ENCODE data around the gene RPUSD4.
"Not testable (repeated sequence)": the region's sequence is repeated elsewhere in the genome, so short reads cannot be mapped to it uniquely, and the experiment has no call there.

The RPUSD4 gene

GRCh38 chr11:126211236-126212088, at the start of gene RPUSD4, which contains the start of gene FAM118B:
RPUSD4 (minus strand) TSS chr11:126211650; CDS start chr11:126211638, 12 bp downstream.
FAM118B (plus strand) TSS chr11:126211782; CDS start chr11:126235002, 23,220 bp downstream.
- peaks cover 8 to 14% of the 10 kb centered on the region in 2 donors for H3K36me3 ChIP-seq (ENCODE audit: control insufficient read depth in 2 of 2, insufficient read depth in 2 of 2, low read length in 2 of 2)
- H3K4me1 ChIP-seq (ENCODE audit: control insufficient read depth, insufficient read depth, low read length): peaks cover 17% of the 10 kb centered on the region
- H3K4me3 ChIP-seq (ENCODE audit: low read length in 2 of 2): peak within 1 kb of the TSS; percentile 92 to 99
- H3K9ac ChIP-seq (ENCODE audit: low read length in 2 of 2): peak within 1 kb of the TSS; percentile 84 to 86
- no peaks in the 10 kb centered on the region for H3K9me3 ChIP-seq (ENCODE audit: control insufficient read depth in 2 of 2, low read length in 2 of 2)
- no peaks in the 10 kb centered on the region for H3K27me3 ChIP-seq (ENCODE audit: control insufficient read depth in 1 of 2, insufficient read depth in 2 of 2, low read length in 2 of 2)
- peak within 1 kb of the TSS; percentile 49 for H3K27ac ChIP-seq (ENCODE audit: low read length)

GRCh38 chr11:126257764-126258163, 46.3 kb upstream of the RPUSD4 start:
- H3K36me3 ChIP-seq (ENCODE audit: control insufficient read depth in 2 of 2, insufficient read depth in 2 of 2, low read length in 2 of 2): peaks cover 26% of the 10 kb centered on the region in 2 donors
- no peak overlapping the region for H3K9ac ChIP-seq (ENCODE audit: low read length in 2 of 2)
- no peaks in the 10 kb centered on the region for H3K27me3 ChIP-seq (ENCODE audit: control insufficient read depth in 1 of 2, insufficient read depth in 2 of 2, low read length in 2 of 2)
- no peak overlapping the region for H3K27ac ChIP-seq (ENCODE audit: low read length)
- H3K4me1 ChIP-seq (ENCODE audit: control insufficient read depth, insufficient read depth, low read length): no peaks in the 10 kb centered on the region
- no peaks in the 10 kb centered on the region for H3K9me3 ChIP-seq (ENCODE audit: control insufficient read depth in 2 of 2, low read length in 2 of 2)
- no peak overlapping the region for H3K4me3 ChIP-seq (ENCODE audit: low read length in 2 of 2)

- Histone ChIP-seq H3K9me3 (ENCODE audit: control insufficient read depth in 2 of 2, low read length in 2 of 2) (no peaks in the 10 kb centered on the region), H3K9ac (ENCODE audit: low read length in 2 of 2) (no peak overlapping the region), H3K4me1 (ENCODE audit: control insufficient read depth, insufficient read depth, low read length) (no peaks in the 10 kb centered on the region), H3K36me3 (ENCODE audit: control insufficient read depth in 2 of 2, insufficient read depth in 2 of 2, low read length in 2 of 2) (peaks cover 20 to 22% of the 10 kb centered on the region in 2 donors), H3K27ac (ENCODE audit: low read length) (no peak overlapping the region), H3K27me3 (ENCODE audit: control insufficient read depth in 1 of 2, insufficient read depth in 2 of 2, low read length in 2 of 2) (no peaks in the 10 kb centered on the region), H3K4me3 (ENCODE audit: low read length in 2 of 2) (no peak overlapping the region)
These were observed 45.7 kb upstream of the RPUSD4 start for GRCh38 chr11:126257144-126257543.

GRCh38 chr11:126256216-126256615, 44.8 kb upstream of the RPUSD4 start:
- Histone ChIP-seq H3K36me3 (ENCODE audit: control insufficient read depth in 2 of 2, insufficient read depth in 2 of 2, low read length in 2 of 2) (peaks cover 17 to 22% of the 10 kb centered on the region in 2 donors), H3K9ac (ENCODE audit: low read length in 2 of 2) (no peak overlapping the region), H3K27ac (ENCODE audit: low read length) (no peak overlapping the region), H3K4me3 (ENCODE audit: low read length in 2 of 2) (no peak overlapping the region), H3K27me3 (ENCODE audit: control insufficient read depth in 1 of 2, insufficient read depth in 2 of 2, low read length in 2 of 2) (no peaks in the 10 kb centered on the region), H3K4me1 (ENCODE audit: control insufficient read depth, insufficient read depth, low read length) (no peaks in the 10 kb centered on the region), H3K9me3 (ENCODE audit: control insufficient read depth in 2 of 2, low read length in 2 of 2) (no peaks in the 10 kb centered on the region)

- not testable (repeated sequence) for H3K4me1 ChIP-seq (ENCODE audit: control insufficient read depth, insufficient read depth, low read length); H3K27me3 ChIP-seq (ENCODE audit: control insufficient read depth in 1 of 2, insufficient read depth in 2 of 2, low read length in 2 of 2); H3K9me3 ChIP-seq (ENCODE audit: control insufficient read depth in 2 of 2, low read length in 2 of 2); H3K27ac ChIP-seq (ENCODE audit: low read length); H3K4me3 ChIP-seq (ENCODE audit: low read length in 2 of 2); H3K9ac ChIP-seq (ENCODE audit: low read length in 2 of 2)
- peaks cover 18 to 27% of the 10 kb centered on the region in 2 donors for H3K36me3 ChIP-seq (ENCODE audit: control insufficient read depth in 2 of 2, insufficient read depth in 2 of 2, low read length in 2 of 2)
These were observed 44.1 kb upstream of the RPUSD4 start for GRCh38 chr11:126255507-126255906.

- no peaks in the 10 kb centered on the region for H3K4me1 ChIP-seq (ENCODE audit: control insufficient read depth, insufficient read depth, low read length)
- H3K9ac ChIP-seq (ENCODE audit: low read length in 2 of 2): no peak overlapping the region
- no peak overlapping the region for H3K4me3 ChIP-seq (ENCODE audit: low read length in 2 of 2)
- peaks cover 19 to 27% of the 10 kb centered on the region in 2 donors for H3K36me3 ChIP-seq (ENCODE audit: control insufficient read depth in 2 of 2, insufficient read depth in 2 of 2, low read length in 2 of 2)
- no peak overlapping the region for H3K27ac ChIP-seq (ENCODE audit: low read length)
- H3K27me3 ChIP-seq (ENCODE audit: control insufficient read depth in 1 of 2, insufficient read depth in 2 of 2, low read length in 2 of 2): no peaks in the 10 kb centered on the region
- H3K9me3 ChIP-seq (ENCODE audit: control insufficient read depth in 2 of 2, low read length in 2 of 2): no peaks in the 10 kb centered on the region
These were observed 43.4 kb upstream of the RPUSD4 start for GRCh38 chr11:126254819-126255218.

- Histone ChIP-seq H3K9me3 (ENCODE audit: control insufficient read depth in 2 of 2, low read length in 2 of 2) (no peaks in the 10 kb centered on the region), H3K4me1 (ENCODE audit: control insufficient read depth, insufficient read depth, low read length) (no peaks in the 10 kb centered on the region), H3K36me3 (ENCODE audit: control insufficient read depth in 2 of 2, insufficient read depth in 2 of 2, low read length in 2 of 2) (peaks cover 21 to 27% of the 10 kb centered on the region in 2 donors), H3K27me3 (ENCODE audit: control insufficient read depth in 1 of 2, insufficient read depth in 2 of 2, low read length in 2 of 2) (no peaks in the 10 kb centered on the region), H3K27ac (ENCODE audit: low read length) (no peak overlapping the region), H3K9ac (ENCODE audit: low read length in 2 of 2) (no peak overlapping the region), H3K4me3 (ENCODE audit: low read length in 2 of 2) (no peak overlapping the region)
These were observed 41.8 kb upstream of the RPUSD4 start for GRCh38 chr11:126253265-126253664.

GRCh38 chr11:126246636-126247035, 35.2 kb upstream of the RPUSD4 start:
- no peak overlapping the region for H3K4me3 ChIP-seq (ENCODE audit: low read length in 2 of 2)
- no peaks in the 10 kb centered on the region for H3K27me3 ChIP-seq (ENCODE audit: control insufficient read depth in 1 of 2, insufficient read depth in 2 of 2, low read length in 2 of 2)
- peaks cover 12 to 17% of the 10 kb centered on the region in 2 donors for H3K36me3 ChIP-seq (ENCODE audit: control insufficient read depth in 2 of 2, insufficient read depth in 2 of 2, low read length in 2 of 2)

GRCh38 chr11:126233391-126233790, 21.9 kb upstream of the RPUSD4 start:
- H3K9me3 ChIP-seq (ENCODE audit: control insufficient read depth in 2 of 2, low read length in 2 of 2): no peaks in the 10 kb centered on the region
- no peak overlapping the region for H3K9ac ChIP-seq (ENCODE audit: low read length in 2 of 2)
- H3K4me1 ChIP-seq (ENCODE audit: control insufficient read depth, insufficient read depth, low read length): no peaks in the 10 kb centered on the region
- H3K36me3 ChIP-seq (ENCODE audit: control insufficient read depth in 2 of 2, insufficient read depth in 2 of 2, low read length in 2 of 2): peaks cover 7 to 8% of the 10 kb centered on the region in 2 donors
- H3K4me3 ChIP-seq (ENCODE audit: low read length in 2 of 2): no peak overlapping the region
- H3K27me3 ChIP-seq (ENCODE audit: control insufficient read depth in 1 of 2, insufficient read depth in 2 of 2, low read length in 2 of 2): no peaks in the 10 kb centered on the region
- H3K27ac ChIP-seq (ENCODE audit: low read length): no peak overlapping the region

More at GRCh38 chr11:126246636-126247035, 35.2 kb upstream of the RPUSD4 start:
- Histone ChIP-seq H3K9me3 (ENCODE audit: control insufficient read depth in 2 of 2, low read length in 2 of 2) (no peaks in the 10 kb centered on the region), H3K4me1 (ENCODE audit: control insufficient read depth, insufficient read depth, low read length) (peaks cover 2% of the 10 kb centered on the region), H3K27ac (ENCODE audit: low read length) (no peak overlapping the region), H3K9ac (ENCODE audit: low read length in 2 of 2) (no peak overlapping the region)

GRCh38 chr11:126232683-126233082, 21.2 kb upstream of the RPUSD4 start:
- no peak overlapping the region for H3K4me3 ChIP-seq (ENCODE audit: low read length in 2 of 2)
- peaks cover 5 to 6% of the 10 kb centered on the region in 2 donors for H3K36me3 ChIP-seq (ENCODE audit: control insufficient read depth in 2 of 2, insufficient read depth in 2 of 2, low read length in 2 of 2)
- no peak overlapping the region for H3K9ac ChIP-seq (ENCODE audit: low read length in 2 of 2)
- no peaks in the 10 kb centered on the region for H3K4me1 ChIP-seq (ENCODE audit: control insufficient read depth, insufficient read depth, low read length)
- H3K27me3 ChIP-seq (ENCODE audit: control insufficient read depth in 1 of 2, insufficient read depth in 2 of 2, low read length in 2 of 2): no peaks in the 10 kb centered on the region
- H3K9me3 ChIP-seq (ENCODE audit: control insufficient read depth in 2 of 2, low read length in 2 of 2): no peaks in the 10 kb centered on the region
- H3K27ac ChIP-seq (ENCODE audit: low read length): no peak overlapping the region

Measured in stomach smooth muscle (tissue), 2 donors.